HG03432 (cell line): ENCODE data around the gene TRIM31.

Experiments used
- ATAC-seq: cut with Tn5 transposase; IDR thresholded peaks from one replicate; pipeline ENCODE4 v1.9.1; 2021; ENCODE audit warnings: mild to moderate bottlenecking, moderate library complexity; ENCODE audit not compliant: unreplicated experiment

TRIM31 gene

DNA sequence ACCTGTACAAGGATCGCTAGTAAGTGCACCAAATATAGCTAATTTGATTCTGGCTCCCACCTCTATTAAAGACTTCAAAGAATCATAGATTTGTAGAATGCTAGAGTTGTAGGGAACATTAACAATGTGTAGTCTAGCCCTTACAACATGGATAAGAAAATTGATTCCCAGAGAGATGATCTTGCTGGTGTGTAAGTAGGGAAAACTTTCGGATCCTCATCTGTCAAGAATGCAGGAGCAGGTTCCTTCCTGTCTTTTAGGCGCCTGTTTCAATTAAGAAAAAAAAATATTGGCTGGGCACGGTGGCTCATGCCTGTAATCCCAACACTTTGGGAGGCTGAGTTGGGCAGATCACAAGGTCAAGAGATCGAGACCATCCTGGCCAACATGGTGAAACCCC, 25.0 kb downstream of the TRIM31 start:
- ATAC-seq = no peak

DNA sequence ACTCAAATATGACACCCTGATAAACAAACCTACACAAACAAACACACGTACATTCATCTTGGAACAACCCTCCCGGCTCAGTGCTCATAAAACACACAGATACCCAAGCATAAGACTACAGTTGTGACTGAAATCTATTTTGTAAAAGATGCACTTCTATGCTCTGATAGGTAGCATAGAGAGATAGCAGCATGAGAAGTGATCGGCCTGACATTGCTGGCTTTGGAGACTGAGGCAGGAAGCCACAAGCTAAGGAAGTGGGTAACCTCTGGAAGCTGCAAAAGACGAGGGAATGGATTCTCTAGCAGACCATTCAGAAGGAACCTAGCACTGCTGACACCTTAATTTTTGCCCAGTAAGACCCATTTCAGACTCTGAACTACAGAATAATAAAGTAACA, 35.7 kb downstream of the TRIM31 start:
- no peak for ATAC-seq

DNA sequence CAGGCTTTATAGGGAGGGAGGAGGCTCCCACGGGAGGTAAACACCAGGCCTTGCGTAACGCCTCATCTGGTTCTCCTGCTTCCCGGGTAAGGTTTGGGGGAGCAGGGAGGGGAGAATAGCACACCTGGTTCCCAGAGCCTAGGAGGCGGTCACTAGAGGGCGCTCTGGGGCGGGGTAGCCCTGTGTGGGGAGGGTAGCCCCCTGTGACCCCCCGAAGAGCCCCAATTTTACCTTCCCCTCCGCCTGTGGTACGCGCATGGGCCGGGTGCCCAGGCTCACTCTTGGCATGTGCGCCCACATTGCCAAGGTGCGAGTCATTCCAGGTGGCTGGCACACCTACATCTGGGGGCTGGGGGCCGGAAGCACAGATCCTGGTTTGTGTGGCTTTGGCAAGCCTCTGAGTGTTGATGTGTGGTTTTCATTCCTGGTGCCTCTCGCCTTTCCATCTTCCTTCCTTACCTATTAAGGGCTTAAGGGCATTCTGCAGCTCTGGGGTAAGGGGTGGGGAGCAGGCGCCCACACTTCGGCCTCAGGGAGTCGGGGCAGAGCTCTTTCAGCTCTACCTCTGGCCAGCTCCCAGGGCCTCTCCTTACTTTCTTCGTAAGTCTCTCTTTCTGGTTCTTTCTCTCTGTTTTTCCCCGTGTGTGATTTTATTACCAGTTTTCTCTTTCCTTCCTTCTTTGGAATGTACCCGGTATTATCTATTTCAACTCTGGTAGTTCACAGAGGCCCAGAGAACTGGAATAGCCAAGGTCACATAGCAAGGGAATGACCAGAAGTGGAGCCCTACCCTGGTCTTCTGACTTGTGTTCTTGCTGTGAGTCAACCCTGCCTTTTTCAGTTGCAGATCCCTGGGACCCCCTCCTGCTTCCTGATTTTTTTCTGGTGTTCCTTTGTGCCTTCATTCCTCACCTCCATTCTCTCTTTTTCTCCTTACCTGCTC, 36.8 kb downstream of the TRIM31 start:
- no peak for ATAC-seq

DNA sequence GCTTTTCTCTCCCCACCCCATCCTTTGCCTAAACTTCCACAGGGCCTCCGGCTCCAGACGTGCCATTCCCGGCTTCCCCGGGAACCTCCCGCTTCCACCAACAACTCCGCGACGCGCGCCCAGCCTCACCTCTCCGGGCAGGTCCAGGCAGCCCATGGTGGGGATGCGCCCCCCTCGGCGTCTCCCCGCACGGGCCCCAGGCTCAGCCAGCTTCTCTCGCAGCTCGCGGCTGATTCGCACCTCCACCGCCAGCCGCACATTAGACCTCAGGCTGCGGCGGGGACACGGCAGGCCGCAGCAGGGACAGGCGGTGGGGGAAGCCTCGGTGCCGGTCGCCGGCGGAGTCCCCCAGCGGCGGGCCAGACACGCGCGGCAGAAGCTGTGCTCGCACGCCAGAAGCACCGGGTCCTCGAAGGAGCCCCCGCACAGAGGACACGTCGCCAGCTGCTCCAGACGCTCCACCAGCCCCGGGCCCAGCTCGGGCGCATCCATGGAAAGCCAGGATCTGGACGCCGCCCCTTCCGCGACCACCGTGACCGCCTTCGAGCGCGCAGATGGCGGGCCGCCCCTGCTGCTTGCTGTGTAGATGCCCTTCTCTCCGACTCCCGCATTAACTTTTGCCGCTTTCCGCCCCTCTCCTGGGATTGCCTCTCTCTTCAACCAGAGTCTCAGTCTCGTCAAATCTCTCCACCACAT, 37.6 kb downstream of the TRIM31 start, which contains the start of gene RNF39:
Gene RNF39 (minus strand): TSS at position 676 of the 696 bp plus-strand sequence. CDS start 184 bp downstream, at position 492.
- no peak for ATAC-seq

DNA sequence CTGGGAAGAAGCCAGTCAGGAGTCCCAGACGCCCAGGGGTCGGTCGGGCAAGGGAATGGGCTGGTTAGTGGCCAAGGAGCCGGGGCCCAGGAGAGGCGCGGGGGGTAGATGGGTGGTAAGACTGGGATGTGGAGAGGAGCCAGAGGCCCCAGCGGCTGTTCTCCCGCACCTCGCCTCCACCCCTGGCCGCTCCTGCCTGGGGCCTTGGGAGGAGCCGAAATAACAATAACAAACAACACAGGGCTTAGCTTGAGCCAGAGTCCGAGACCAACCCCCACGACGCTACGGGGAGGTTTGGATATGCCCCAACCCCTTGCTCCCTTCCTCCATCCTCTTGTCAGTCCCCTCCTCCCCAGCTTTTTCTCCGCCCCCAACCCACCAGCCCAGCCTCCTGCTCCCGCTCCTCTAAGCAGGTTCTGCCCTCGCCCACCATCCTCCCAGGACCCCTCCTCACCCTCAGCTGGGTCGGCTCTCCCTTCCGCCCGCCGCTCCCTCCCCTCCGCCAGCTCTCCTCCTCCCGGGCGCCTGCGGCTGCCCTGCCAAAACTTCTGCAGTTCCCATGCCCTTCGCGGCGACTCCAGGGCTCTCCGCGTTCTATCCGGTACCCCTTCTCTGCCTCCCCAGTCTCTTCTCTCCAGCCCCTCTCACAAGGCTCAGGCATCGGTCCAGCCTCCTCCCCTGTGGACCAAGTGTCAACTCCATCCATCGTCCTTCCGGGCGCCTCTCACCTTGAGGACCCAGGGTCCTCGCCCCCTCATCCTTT, 38.4 kb downstream of the TRIM31 start:
- ATAC-seq = no peak

DNA sequence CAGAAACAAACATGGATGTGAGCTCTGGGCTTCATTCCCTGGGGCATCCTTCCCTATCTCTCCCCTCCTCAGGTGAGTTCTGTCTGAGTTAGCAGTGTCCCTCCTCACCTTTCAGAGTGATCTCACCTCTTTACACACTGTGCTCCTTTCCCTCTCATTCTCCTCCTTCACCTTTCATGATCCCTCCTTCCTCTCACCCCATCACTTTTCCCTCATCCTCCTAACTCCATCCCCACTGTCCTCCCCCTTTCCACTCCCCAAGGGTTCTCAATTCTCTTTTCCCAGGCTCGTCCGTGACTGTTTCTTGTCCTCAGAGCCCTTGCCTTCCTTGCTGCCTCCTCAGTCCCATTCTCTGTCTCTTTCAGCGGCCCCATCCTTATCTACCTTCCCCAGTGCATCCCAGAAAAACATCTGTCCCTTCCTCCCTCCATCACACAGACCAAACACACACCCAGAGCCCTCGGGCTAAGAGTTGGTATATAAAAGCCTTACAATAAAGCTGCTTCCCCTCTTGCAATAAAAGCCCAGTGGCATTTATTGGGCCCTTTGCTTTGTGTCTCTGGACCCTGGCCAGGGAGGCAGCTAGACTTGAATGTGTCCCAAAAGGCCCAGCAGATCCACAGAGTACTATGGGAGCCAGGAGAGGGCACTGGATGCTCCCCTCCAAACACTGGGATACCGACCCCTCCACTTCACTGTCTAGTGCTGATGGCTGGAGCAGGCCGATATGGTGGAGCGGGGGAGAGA, 39.2 kb downstream of the TRIM31 start:
- ATAC-seq = no peak

- no peak for ATAC-seq
Measured at GRCh38 chr6:30071858-30072257, 41.0 kb downstream of the TRIM31 start.

- ATAC-seq = no peak
Measured at GRCh38 chr6:30071081-30071818, 41.6 kb downstream of the TRIM31 start.

- ATAC-seq = no peak
Measured at GRCh38 chr6:30067460-30068139, 45.3 kb downstream of the TRIM31 start.

DNA sequence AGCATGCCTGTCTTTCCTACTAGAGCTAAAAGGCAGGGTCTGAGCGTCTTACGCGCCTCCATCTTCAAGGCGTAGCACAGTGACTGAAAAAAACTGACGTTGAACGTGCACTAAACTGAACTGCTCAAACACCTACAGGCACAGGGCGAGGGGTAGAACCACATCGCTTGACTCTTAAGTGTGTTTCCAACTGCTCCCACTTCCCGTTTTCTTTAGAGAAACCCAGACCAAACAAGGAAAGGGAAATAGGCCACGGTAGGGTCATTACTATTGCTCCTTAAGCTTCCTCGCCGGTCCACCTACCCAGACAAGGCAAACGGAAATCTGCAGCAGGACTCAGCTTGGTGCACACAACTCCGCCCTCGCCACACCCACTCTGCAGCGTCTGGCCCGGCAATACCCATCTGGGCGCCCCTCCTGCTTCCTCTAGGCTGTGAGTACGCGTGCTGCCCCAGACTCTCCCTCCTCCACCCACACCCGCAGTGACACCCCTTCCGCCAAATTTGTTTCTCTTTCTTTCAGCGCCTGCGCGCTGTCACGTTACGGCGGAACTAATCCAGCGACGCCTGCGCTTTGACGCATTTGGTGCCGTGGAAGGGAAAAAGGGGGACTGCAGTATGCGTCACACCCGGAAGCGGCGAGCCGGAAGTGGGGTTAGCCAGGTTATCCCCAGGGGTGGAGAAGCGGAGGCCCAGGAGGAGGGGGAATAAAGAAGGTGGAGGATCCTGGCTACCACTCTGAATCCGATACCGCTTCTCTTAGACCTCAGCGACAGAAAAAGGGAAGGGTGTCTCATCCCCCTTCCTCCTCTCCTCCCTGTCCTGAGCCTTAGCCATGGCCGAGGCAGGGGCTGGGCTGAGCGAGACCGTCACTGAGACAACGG, 46.1 kb downstream of the TRIM31 start, which contains the start of gene PPP1R11:
Gene PPP1R11 (plus strand): TSS at position 622 of the 883 bp plus-strand sequence. CDS start 213 bp downstream, at position 835.
- ATAC-seq = peak; percentile 96

DNA sequence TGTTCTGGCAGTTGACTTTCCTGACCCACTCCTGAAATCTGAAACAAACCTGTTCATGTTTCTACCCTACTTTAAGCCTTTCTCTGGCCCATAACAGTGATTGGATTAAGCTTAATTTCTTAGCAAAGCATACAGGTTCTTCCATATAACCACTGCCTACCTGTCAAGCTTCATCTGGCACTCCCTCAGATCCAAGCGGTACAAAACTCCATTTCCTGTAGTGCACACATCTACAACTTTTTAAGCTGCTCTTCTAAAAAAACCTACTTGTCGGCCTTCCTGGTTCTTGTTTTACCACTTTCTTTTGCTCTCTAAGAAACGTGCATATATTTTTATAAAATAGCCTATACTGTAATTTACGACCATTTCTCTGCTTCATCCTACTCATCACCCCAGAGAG, 46.8 kb downstream of the TRIM31 start:
- no peak for ATAC-seq

- no peak for ATAC-seq
Measured at GRCh38 chr6:30063315-30063714, 49.6 kb downstream of the TRIM31 start.

GRCh38 chr6:30062471-30063178, 50.3 kb downstream of the TRIM31 start:
- ATAC-seq = no peak

GRCh38 chr6:30061858-30062458, 50.9 kb downstream of the TRIM31 start:
- ATAC-seq = no peak

GRCh38 chr6:30061092-30061857, 51.6 kb downstream of the TRIM31 start, which contains the start of gene POLR1H:
POLR1H (plus strand) TSS chr6:30061265; CDS start chr6:30061525, 260 bp downstream.
- ATAC-seq = peak; percentile 91

DNA sequence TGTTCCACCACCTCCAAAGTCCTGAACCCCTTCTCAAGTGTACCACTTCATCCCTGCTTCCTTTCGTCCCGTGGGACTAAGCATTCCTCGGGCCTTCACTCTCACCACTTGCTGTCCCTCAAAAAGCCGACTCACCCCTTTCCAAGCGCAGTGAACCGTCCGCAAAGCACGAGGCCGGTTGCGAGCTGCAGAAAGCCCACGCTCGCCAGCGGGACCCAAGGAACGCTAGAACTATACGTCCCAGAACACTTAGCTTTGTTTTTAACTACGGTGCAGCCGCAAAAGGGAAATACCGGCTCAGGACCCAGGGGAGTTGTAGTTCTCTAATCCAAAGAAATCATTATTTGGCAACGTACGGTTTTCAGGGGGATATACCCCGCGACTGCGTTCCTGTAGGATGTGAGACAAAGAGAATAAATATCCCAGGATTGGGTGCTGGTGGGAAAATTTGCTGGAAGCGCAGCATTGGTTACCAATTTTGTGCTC, 52.2 kb downstream of the TRIM31 start:
- peak; percentile 12 for ATAC-seq
